Ammon's horn (tissue), 1 donor: Measurements from ENCODE around the gene PIK3R6.
A peak's percentile ranks its signal among the peaks of the same experiment; 100 is the strongest.

Experiments
- DNase-seq: peaks from one replicate; pipeline ENCODE4 v3.0.0-alpha.2; 2016; ENCODE audit warnings: low spot score

The PIK3R6 gene

GRCh38 chr17:8867361-8867981 is at the start of gene PIK3R6:
PIK3R6 (minus strand) TSS chr17:8867674; CDS start chr17:8849794, 17,880 bp downstream.
- peak; percentile 18 for DNase-seq

DNA sequence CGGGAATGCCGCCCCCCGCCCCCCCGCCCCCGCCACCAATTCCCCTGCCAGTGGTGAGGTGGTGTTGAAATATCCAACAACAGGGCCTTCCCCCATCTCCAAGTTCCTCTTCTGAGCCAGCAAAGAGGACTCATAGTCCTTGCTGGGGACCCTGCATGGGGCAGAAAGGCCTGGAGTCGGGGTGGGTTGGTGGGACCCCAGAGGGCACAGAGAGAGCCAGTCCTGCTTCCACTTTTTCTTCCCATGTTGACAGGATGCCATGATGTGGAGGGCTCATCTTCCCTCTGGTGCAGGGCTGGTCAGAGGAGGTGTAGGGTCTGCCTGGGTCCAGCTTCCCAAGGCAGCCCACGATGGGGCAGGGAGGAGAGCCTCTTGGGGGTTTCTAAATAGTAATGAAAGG is 49.0 kb upstream of the PIK3R6 start:
- no peak for DNase-seq

GRCh38 chr17:8914554-8914953 is 47.1 kb upstream of the PIK3R6 start:
- DNase-seq = no peak

GRCh38 chr17:8913879-8914278 is 46.4 kb upstream of the PIK3R6 start:
- DNase-seq = no peak

DNA sequence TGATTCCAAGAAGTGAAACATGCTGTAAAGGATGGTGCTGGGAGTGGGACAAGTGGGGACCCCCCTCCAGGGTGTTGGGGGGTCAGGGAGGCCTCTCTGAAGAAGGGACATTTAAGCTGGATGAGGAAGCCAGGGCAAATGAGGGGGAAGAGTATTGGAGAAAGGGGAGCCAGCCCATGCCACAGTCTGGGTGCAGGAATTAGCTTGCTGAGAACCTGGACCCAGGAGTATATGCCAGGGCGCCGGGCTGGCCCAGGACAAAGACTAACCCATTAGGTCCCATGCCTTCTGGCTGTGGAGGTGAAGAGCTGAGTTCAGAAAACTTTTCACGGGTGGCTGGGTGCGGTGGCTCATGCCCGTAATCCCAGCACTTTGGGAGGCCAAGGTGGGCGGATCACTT is 45.6 kb upstream of the PIK3R6 start:
- no peak for DNase-seq

- DNase-seq = no peak
Measured at GRCh38 chr17:8912084-8912981, 44.9 kb upstream of the PIK3R6 start.

GRCh38 chr17:8910969-8911604 is 43.6 kb upstream of the PIK3R6 start:
- no peak for DNase-seq

DNA sequence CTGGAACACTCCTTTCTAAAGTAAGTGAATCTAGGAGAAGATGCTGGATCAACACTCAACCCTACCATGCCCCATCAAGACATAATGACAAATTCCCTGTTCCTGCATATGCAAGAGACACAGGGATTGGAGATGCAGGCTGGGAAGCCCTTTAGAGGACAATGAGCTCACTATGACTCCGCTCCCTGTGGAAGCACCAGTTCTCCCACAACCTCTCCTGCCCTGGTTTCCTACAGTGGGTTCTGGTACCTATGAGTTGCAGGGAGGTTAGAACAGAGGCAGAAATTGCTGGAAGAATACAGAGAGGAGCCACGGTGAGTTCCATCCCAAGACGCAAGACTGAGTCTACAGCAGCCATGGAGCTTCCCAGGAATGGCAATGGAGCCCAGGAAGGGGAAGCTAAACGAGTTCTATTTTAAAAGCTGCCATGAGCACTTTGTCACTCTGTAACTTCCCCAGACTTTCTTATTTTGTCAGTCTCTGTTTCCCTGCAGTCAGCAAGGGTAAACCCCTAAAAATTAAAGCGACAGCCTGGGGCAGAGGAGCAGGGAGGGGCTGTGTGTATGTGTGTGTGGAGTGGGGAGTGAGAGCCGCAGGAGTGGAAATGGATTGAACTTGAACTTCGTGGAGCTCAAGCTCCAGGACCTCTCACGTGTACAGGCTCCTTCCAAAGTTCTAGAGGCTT is 42.3 kb upstream of the PIK3R6 start:
- DNase-seq = no peak

DNA sequence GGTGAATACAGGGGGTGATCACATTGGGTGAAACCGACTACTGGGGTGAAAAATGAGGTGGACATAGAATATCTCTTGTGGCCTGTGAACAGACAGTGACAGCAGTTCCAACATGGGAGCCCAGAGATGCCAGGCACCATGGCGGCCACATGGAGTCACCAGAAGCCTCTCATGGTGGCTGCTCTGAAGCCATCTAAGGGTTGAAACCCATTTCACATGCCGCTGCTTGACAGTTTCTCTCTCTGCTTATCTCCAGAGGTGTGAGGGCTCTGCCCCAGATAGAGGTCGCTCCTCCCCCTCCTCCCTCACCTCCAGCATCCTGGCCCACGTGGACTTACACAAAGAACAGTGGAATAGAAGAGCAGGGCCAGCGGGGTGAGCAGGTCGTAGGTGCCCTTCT is 37.9 kb upstream of the PIK3R6 start:
- no peak for DNase-seq

- no peak for DNase-seq
Measured at GRCh38 chr17:8904686-8905085, 37.2 kb upstream of the PIK3R6 start.

- no peak for DNase-seq
Measured at GRCh38 chr17:8904201-8904600, 36.7 kb upstream of the PIK3R6 start.

DNA sequence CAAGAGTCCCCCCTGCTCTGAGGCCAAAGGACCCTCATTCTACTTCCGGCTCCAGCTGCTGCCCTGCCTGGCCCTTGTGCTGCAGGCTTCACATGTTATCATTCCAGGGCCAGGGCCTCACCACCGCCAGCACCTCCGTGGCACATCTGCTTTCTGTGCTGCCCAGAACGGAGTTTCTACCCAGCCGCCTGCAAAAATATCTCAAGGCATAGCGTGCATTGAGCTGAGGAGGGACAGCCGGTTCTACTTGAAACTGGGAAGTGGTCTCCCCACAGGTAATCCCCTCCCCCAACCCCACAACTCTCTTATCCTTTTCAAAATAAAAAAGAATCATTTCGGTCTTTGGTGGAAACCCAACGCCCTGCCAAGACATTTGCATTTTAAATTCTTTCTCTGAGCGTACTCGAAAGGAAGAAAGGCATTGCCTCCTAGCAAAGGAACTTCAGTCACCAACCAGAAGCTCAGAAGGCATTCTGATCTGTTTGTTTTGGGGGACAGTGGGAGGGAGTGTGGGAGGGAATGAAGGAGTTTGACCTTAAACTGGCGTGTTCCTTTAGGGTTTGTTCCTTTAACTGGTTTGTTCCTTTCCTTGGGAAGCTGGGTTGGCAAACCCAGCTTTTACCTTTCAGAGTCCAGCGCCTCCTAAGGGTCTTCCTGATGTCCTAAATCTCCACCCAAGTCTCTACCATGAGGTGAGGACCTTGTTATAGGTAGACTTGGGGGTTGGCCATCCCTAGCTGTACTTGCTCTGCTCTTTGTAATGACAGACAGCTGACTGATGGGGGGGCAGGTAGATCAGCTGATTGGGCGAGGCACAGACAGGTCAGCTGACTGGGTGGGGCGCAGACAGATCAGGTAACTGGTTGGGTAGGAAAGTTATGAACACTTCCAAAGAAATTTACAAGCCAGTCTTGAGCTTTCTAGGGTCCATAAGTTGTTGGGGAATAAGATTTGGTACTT is 33.4 kb upstream of the PIK3R6 start:
- DNase-seq = no peak

GRCh38 chr17:8900207-8900606 is 32.7 kb upstream of the PIK3R6 start:
- DNase-seq = no peak

DNA sequence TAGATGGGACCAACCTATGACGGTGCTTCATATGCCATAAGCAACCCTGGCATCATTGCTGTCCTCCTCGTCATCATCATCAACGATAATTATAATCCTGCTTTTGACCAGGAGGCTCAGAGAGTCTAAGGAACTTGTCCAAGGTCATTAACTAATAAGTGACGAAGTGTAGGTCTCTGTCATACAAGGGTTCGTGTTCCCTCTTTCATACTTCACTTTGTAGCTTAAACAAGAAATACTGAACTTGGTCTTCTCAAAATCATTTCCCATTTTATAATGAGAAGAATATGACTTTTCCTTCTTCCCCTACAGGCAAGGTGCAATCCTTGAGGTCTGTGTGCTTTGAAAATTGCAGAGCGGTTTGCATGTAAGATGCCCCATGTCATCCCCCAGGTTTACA is 31.2 kb upstream of the PIK3R6 start:
- no peak for DNase-seq

- no peak for DNase-seq
Measured at GRCh38 chr17:8898126-8898525, 30.7 kb upstream of the PIK3R6 start.

- DNase-seq = no peak
Measured at GRCh38 chr17:8896641-8897635, 29.5 kb upstream of the PIK3R6 start.

DNA sequence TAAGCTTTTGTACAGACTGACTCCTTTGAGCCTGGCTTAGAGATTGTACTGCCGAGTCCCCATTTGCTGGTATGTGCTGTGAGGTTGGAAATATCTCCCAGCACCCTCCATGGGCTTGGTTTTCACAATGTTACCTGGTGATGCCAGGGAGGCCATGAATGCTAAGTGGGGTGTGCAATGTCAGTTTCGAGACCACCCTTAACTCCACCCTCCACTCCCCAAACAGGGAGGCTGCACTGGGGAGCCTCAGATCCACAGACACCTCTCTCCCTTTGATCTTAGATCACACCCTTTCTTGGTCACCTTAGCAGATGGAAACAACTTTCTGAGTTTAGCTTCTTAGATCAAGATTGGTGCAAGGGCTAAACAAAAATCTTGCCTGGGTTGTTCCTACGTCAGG is 28.6 kb upstream of the PIK3R6 start:
- no peak for DNase-seq

DNA sequence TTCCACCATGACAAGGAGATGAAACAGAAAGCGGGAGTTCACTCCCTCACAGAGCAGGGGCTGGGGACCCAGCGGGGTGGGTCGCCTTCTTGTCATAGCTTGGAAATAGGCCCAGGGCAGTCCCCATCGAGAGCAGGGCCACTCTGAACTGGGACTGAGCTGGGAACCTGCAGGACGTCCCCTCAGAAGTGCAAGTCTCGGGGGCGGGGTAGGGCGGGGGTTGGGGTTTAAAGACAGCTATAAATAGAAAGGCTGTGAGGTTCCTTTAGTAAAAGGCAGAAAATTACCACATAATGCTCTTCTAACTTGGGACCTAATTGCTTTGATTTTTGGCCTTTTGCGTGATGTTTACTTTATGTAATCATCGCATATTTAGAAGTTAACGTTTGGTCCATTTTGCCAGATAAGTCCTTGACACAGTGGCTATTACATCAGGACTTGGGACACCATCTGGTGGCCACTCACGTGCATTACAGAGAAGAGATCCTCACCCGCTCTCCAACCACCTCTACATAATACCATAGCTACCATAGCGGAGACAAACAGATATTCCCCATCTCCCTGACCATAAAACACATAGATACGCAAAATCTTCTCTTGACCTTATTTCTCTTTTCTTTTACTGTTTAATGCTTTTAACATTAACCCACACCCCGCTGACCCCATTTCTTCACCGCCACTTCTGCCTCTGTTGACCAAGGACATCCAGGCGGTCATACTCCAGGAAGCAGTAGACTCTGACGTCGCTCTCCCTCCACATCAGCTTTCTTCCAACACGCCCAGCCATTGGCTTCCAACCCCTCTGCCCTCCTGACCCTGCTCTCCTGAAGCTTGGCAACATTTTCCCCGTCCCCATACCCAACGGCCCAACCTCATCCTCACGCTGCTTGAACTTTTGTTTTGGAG is 27.5 kb upstream of the PIK3R6 start:
- peak; percentile 76 for DNase-seq

DNA sequence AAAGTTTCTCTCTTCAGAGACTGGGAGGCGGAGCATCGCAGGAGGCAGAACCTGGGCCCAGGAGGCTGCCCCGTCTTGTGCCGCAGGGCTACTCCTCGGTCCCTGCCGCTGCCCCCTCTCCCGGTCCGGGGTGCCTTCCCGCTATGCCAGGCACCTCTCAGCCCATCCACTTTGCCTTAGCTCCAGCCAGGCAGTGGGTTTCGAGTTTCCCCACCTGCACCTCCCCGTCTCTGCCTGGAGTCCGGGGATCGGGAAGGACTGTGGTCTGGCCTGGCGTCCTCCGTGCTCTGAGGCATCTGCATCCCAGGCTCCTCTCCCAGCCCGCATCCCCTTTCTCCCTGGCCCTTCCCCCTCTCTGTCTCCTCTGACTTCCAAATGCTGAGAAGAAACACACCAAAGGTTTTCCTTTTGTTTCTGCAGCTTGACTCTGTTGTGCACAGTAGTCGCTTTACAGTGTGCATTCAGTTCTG is 26.8 kb upstream of the PIK3R6 start:
- no peak for DNase-seq
